ENCODE data around the gene IDI2.

DNA sequence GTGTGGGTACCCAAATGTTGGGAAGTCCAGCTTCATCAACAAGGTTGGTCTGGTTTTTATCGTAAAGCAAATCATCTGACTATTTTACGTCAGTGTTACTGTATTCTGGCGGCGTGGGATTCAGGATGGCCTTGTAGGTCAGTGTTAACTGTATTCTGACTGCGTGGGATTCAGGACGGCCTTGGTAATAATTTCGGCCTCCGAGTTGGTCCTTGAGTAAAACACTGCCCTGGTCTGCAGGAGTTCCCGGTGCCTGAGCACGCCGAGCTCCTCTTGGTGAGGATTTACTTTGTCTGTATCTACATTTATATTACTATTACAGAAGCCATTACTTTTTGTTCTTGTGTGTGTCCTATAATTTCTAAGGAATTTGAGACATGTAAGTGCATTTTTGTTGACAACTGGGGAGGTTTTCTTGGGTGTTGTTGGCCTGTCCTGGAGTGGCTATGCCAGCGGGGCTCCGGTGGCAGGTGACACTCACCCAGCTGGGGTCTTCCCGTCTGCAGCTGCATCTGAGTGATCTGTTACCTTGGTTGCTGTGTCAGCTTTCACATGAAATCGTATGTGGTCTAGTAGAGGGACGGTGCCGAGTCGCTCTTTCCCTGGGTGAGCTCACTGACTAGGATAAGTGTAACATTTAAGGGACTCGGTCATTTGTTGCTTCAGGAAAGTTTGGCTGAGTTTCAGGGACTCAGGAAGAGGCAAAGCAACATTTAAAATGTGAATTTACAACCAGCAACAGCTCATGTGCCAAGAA, 28.2 kb downstream of the IDI2 start:
- TF ChIP-seq, protein P1, sequence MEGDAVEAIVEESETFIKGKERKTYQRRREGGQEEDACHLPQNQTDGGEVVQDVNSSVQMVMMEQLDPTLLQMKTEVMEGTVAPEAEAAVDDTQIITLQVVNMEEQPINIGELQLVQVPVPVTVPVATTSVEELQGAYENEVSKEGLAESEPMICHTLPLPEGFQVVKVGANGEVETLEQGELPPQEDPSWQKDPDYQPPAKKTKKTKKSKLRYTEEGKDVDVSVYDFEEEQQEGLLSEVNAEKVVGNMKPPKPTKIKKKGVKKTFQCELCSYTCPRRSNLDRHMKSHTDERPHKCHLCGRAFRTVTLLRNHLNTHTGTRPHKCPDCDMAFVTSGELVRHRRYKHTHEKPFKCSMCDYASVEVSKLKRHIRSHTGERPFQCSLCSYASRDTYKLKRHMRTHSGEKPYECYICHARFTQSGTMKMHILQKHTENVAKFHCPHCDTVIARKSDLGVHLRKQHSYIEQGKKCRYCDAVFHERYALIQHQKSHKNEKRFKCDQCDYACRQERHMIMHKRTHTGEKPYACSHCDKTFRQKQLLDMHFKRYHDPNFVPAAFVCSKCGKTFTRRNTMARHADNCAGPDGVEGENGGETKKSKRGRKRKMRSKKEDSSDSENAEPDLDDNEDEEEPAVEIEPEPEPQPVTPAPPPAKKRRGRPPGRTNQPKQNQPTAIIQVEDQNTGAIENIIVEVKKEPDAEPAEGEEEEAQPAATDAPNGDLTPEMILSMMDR (IDR thresholded peaks at IDR 0.05; ENCODE audit: low read length) = no peak
- TF ChIP-seq EZH2 (IDR thresholded peaks at IDR 0.05; ENCODE audit: borderline replicate concordance, low read length) = no peak
